Measurements from ENCODE around the gene SLC45A1. TPM values are rescaled to one million over a fixed set of nuclear protein-coding genes. Genes with fewer than 3 reads are reported as not detected.

Gene SLC45A1
- total and polyA plus RNA-seq, 2 experiments from 2014 or later: 0.34 to 0.42 TPM

DNA sequence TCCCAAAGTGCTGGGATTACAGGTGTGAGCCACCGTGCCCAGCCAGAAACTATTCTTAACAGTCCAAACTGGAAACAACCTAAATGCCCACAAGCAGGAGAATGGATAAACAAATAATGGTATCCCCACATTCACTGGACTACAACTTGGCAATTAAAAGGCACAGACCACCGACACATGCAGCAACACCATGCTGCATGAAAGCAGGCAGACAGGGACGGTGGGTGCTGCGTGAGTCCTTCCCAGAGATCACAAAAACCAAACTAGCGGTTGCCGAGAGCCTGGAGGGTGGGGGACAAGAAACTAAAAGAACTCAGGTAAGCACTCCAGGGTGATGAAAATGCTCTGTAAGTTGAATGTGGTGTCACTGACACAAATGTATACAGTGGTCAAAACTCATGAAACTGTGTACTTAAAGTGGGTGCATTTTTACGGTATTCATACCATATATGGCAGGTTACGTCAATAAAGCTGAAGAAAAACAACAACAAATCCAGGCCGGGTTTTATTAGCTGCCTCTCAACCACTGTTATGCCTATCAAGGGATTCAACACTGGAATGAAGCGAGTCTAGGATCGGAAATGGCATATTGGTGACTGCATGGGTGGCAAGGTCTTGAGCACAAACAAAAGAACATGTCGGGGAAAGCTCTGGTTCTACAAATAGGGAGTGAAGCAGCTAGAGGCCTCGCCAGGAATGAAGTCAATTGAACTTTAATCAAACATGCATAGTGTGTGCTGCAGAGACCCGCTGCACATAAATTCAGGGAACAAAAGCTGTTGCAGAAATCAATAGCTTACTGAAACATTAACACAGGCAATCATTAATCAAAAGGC, 52.4 kb downstream of the SLC45A1 start:
- Histone ChIP-seq H3K4me3 (no peak overlapping the region), H3K27me3 (no peaks in the 10 kb centered on the region), H3K27ac (peak overlapping the region; percentile 93), H3K4me1 (ENCODE audit: low read depth) (peaks cover 78% of the 10 kb centered on the region), H3K9me3 (ENCODE audit: low read depth) (no peaks in the 10 kb centered on the region), H3K36me3 (peaks cover 4% of the 10 kb centered on the region)
- TF ChIP-seq, protein P1, sequence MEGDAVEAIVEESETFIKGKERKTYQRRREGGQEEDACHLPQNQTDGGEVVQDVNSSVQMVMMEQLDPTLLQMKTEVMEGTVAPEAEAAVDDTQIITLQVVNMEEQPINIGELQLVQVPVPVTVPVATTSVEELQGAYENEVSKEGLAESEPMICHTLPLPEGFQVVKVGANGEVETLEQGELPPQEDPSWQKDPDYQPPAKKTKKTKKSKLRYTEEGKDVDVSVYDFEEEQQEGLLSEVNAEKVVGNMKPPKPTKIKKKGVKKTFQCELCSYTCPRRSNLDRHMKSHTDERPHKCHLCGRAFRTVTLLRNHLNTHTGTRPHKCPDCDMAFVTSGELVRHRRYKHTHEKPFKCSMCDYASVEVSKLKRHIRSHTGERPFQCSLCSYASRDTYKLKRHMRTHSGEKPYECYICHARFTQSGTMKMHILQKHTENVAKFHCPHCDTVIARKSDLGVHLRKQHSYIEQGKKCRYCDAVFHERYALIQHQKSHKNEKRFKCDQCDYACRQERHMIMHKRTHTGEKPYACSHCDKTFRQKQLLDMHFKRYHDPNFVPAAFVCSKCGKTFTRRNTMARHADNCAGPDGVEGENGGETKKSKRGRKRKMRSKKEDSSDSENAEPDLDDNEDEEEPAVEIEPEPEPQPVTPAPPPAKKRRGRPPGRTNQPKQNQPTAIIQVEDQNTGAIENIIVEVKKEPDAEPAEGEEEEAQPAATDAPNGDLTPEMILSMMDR (IDR thresholded peaks at IDR 0.05; ENCODE audit: low read depth, low read length): no peak
- DNase-seq (ENCODE audit: low read depth in 1 of 2, low spot score in 1 of 2): no peak

DNA sequence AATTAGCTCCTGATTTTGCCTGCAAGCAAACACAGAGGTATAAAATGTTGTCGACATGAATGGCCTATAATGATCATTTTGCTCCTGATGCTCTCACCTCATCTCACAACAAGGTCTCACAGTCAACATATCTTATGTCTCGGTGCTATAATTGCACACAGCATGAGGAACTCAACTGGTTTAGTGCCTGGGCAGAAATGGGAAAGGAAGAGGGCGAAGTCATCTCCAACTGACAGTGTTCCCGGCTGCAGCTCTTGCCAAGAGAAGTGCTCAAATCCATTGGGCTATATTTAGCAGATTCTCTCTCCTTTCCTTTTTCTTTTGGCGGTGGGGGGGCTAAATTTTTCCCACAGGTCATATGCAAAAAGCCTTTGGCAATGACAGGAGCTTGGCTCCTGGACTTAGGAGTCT, 53.0 kb downstream of the SLC45A1 start:
- Histone ChIP-seq H3K4me1 (ENCODE audit: low read depth) (peaks cover 78% of the 10 kb centered on the region), H3K4me3 (no peak overlapping the region), H3K36me3 (no peaks in the 10 kb centered on the region), H3K9me3 (ENCODE audit: low read depth) (no peaks in the 10 kb centered on the region), H3K27me3 (no peaks in the 10 kb centered on the region), H3K27ac (peak overlapping the region; percentile 93)
- peak in 1 of 2 donors; percentile 51 for DNase-seq (ENCODE audit: low read depth in 1 of 2, low spot score in 1 of 2)
- TF ChIP-seq, protein P1 (IDR thresholded peaks at IDR 0.05; ENCODE audit: low read depth, low read length): no peak

DNA sequence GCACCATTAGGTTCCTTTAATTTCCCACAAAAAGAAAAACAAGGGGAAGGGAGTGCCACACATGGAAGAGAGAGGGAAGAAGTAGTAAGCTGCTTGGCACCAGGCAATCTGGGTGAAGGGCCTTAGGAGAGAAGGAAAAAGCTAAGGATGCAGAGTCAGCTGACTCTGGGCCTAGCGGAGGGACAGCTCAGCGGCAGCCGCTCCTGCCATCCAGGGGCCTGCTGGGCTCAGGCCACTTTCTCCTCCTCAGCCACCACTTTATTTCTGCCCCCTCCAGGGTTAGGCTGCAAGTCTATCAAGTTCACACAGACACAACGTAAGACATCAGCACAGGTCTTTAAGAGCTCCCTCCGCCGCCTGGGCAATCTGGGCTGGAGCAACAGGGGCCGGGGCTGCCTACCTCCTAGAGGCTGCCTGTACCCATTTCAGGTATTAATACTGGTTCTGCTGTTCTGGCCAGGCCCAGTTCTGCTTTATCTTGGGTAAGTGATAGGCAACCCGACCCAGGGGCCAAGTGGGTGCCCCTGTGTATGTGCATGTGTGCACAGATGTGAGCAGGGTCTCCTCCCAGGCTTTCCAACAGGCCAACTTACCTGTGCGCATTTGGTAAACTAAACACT, 53.6 kb downstream of the SLC45A1 start:
- Histone ChIP-seq H3K4me3 (no peak overlapping the region), H3K9me3 (ENCODE audit: low read depth) (no peaks in the 10 kb centered on the region), H3K4me1 (ENCODE audit: low read depth) (peaks cover 78% of the 10 kb centered on the region), H3K27ac (peak overlapping the region; percentile 93), H3K36me3 (no peaks in the 10 kb centered on the region), H3K27me3 (no peaks in the 10 kb centered on the region)
- peak in 1 of 2 donors; percentile 32 for DNase-seq (ENCODE audit: low read depth in 1 of 2, low spot score in 1 of 2)
- TF ChIP-seq, protein P1 (IDR thresholded peaks at IDR 0.05; ENCODE audit: low read depth, low read length): no peak

DNA sequence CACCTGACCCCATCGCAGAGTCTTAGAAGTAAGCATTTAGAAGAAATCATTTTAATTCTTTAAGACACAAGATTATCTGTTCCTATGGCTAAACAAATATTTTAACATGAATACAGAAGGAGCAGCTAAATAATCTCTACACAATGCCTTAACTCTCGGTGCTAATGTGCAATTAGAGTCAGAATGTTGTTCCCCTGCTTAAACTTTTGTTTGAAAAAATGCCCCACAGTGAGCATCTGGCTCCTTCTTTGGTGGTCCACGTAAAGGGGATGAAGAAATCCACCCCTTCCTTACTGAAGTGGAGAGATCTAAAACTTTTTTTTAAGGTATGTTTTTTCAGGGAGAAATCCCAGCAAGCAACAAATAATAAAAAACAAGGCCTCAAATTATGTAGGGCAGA, 55.2 kb downstream of the SLC45A1 start:
- Histone ChIP-seq H3K27me3 (no peaks in the 10 kb centered on the region), H3K9me3 (ENCODE audit: low read depth) (no peaks in the 10 kb centered on the region), H3K4me3 (no peak overlapping the region), H3K36me3 (no peaks in the 10 kb centered on the region), H3K4me1 (ENCODE audit: low read depth) (peaks cover 76% of the 10 kb centered on the region), H3K27ac (peak overlapping the region; percentile 93)
- TF ChIP-seq, protein P1 (IDR thresholded peaks at IDR 0.05; ENCODE audit: low read depth, low read length): no peak
- DNase-seq (ENCODE audit: low read depth in 1 of 2, low spot score in 1 of 2): no peak

DNA sequence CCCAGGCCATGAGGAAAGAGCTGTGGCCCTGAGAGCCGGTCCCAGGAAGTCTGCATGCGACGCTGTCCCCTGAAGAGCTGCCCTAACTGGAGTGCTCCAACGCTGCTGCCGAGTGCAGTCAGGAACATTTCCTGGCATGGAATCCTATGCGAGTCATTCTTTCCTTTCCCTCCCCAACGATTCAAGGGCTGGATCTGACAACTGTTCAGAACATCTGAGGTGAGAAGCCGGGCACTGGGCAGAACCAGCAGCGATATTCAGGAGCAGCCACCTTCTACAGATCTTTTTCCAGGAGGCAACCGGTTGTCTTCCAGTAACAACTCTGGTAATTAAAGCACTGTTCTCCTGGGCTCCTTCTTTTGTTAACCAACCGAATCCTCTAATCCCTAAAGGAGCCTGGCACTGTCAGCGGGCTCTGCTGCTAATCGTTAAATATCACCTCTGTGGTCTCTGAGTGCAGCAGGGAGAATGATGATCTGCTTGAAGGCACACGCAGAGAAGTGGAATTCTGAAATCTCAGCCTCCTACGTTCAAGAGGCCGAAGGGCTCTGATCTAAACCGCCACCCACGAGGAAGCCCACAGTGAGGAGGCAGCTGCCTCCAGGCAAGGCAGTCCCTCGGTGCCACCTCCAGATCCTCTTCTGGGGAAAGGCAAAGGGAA, 55.8 kb downstream of the SLC45A1 start:
- Histone ChIP-seq H3K27ac (peak overlapping the region; percentile 93), H3K27me3 (no peaks in the 10 kb centered on the region), H3K36me3 (no peaks in the 10 kb centered on the region), H3K4me1 (ENCODE audit: low read depth) (peaks cover 76% of the 10 kb centered on the region), H3K4me3 (no peak overlapping the region), H3K9me3 (ENCODE audit: low read depth) (no peaks in the 10 kb centered on the region)
- DNase-seq (ENCODE audit: low read depth in 1 of 2, low spot score in 1 of 2): peak; percentile 63 to 85
- TF ChIP-seq, protein P1 (IDR thresholded peaks at IDR 0.05; ENCODE audit: low read depth, low read length): no peak

All from cardiac muscle cell (in vitro differentiated cells and primary cell).